Tracheal epithelial cell (primary cell): Measurements from ENCODE around the gene DST. TPM values are rescaled to one million over a fixed set of nuclear protein-coding genes. Genes with fewer than 3 reads are reported as not detected.

Experiments
- total RNA-seq: library from RNA; depleted of rRNA; stranded (reverse); fragments of >200 nt; gene quantifications from 2 replicates; pipeline ENCODE4 v1.2.1, GENCODE V29; 2014

DST gene
- 265 and 416 TPM in 2 replicates for total RNA-seq

GRCh38 chr6:56642366-56643261 is at the start of gene DST:
DST (minus strand) TSS chr6:56642889.

